Brain microvascular endothelial cell (primary cell): Measurements from ENCODE around the gene IMP3.
A peak's percentile ranks its signal among the peaks of the same experiment; 100 is the strongest.

Experiments used
- DNase-seq: peaks from one replicate; pipeline ENCODE4 v3.0.0-alpha.2; 2020
- H3K27ac ChIP-seq: fragments of 250-450 bp; sonication (Bioruptor Pico); 2 replicates; pipeline ENCODE4 v1.5.1; 2020; ENCODE audit warnings: mild to moderate bottlenecking, moderate library complexity
- H3K27me3 ChIP-seq: fragments of 250-450 bp; sonication (Bioruptor Pico); replicated peaks from 2 replicates; pipeline ENCODE4 v1.5.1; 2020; ENCODE audit warnings: mild to moderate bottlenecking
- H3K36me3 ChIP-seq: fragments of 250-450 bp; sonication (Bioruptor Pico); replicated peaks from 2 replicates; pipeline ENCODE4 v1.5.1; 2020; ENCODE audit warnings: mild to moderate bottlenecking
- H3K4me3 ChIP-seq: 2 replicates; pipeline ENCODE4 v1.5.1; 2011; ENCODE audit warnings: low read depth, mild to moderate bottlenecking, control low read depth, low read length, moderate library complexity
- CTCF ChIP-seq: IDR thresholded peaks from 2 replicates; pipeline ENCODE4 v1.5.1; 2011; ENCODE audit warnings: low read depth, mild to moderate bottlenecking, moderate library complexity, low read length, control low read depth, inconsistent platforms; ENCODE audit errors: missing control alignments
- in situ Hi-C: cut with HindIII; loops from 2 replicates; pipeline ENCODE4 v1.10.0; 2017; ENCODE audit warnings: low sequenced_read_pairs, low pct_ligation_motif_present

IMP3 gene

DNA sequence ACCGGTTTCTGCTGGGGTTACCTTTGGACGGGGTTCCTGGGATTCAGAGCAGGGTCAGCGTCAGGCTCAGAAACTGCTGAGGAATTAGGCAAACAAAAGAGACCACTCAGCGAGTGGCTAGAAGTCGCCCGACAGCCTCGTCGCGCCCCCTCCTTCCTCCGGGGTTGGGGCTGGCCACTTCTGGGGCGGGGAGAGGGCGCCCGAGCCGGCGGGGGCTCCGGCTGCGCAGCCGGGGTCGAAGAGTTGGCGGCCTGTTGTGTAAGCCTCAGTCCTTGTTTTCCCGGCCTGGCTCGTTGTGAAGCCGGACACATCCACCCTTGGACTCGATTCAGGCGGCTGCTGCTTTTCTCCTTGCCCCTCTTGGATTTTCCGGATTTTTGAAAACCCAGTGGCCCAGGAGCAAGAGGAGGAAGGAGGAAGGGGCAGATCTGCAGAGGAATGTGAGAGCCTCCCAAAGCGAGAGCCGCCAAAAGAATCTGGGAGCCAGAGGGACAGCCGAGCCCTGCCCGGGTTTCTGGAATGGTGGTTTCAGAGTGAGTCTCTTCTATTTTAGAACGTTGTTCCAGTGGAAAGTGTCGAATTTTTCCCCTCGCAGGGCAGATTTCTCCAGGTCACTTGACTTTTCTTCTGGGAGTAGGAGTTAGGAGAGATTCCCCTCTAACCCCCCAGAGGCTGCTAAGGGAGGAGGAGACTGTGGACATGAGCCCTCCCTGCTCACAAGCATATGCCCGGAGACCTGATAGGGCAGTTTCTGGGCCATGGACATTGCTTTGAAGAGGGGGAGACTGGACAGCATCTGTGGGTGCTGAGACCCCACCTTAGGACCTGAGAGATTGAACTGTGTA lies 8.4 kb upstream of the IMP3 start:
- no peak for DNase-seq
- Histone ChIP-seq H3K27ac (peak overlapping the region; percentile 96), H3K27me3 (no peaks in the 10 kb centered on the region), H3K4me3 (peak overlapping the region; percentile 85), H3K36me3 (peaks cover 17% of the 10 kb centered on the region)
- in situ Hi-C loops = no loop called here
- TF ChIP-seq CTCF = no peak

DNA sequence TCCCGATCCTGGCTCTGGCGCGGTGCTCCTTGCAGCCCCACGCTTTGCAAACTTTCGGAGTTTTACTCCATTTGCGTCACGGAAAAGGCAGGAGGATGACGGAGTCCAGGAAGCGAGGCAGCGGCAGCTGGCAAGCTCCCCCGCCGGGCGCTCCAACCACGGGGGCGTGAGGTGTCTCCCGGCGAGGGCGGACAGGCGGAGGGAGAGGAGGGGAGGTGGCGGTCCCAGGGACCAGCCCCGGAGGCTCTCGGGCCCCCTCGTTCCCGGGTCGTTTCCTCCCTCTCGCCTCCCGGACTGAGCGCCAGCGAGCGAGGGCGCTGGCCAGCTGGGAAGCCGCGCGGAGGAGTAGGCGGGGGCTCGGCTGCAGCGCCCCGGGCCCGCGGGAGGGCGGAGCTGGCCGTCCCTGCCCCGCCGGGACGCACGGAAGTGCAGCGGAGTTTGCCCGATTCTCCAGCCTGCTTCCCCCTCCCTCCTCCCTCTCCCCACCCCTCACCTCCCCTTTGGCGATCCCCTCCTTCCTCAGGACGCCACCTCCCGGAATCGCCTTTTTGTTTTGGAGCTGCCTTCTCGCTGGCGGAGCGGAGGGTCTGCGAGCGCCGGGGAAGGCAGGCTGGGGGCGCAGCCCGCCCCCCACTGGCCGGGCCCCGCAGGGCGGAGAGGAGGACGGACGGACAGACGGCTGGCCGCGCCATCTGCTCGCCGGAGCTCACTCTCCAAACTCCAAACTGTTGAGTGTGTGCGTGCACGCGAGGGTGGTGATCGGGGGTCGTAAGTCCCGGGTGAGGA lies 7.5 kb upstream of the IMP3 start, which contains the start of gene SNX33:
SNX33 (plus strand) TSS at position 543 of the 786 bp plus-strand sequence. CDS start 1,191 bp downstream, outside the sequence.
- Histone ChIP-seq H3K36me3 (peaks cover 17% of the 10 kb centered on the region), H3K27ac (peak within 1 kb of the TSS; percentile 96), H3K27me3 (no peaks in the 10 kb centered on the region), H3K4me3 (peak within 1 kb of the TSS; percentile 85)
- peak; percentile 54 for TF ChIP-seq CTCF
- in situ Hi-C loops = no loop called here
- DNase-seq = peak; percentile 75

- no peak for DNase-seq
- Histone ChIP-seq H3K4me3 (peak overlapping the region; percentile 85), H3K27me3 (no peaks in the 10 kb centered on the region), H3K36me3 (peaks cover 17% of the 10 kb centered on the region), H3K27ac (peak overlapping the region; percentile 96)
- TF ChIP-seq CTCF = no peak
- in situ Hi-C loops = no loop called here
Measured at GRCh38 chr15:75646944-75647364, 6.9 kb upstream of the IMP3 start.

DNA sequence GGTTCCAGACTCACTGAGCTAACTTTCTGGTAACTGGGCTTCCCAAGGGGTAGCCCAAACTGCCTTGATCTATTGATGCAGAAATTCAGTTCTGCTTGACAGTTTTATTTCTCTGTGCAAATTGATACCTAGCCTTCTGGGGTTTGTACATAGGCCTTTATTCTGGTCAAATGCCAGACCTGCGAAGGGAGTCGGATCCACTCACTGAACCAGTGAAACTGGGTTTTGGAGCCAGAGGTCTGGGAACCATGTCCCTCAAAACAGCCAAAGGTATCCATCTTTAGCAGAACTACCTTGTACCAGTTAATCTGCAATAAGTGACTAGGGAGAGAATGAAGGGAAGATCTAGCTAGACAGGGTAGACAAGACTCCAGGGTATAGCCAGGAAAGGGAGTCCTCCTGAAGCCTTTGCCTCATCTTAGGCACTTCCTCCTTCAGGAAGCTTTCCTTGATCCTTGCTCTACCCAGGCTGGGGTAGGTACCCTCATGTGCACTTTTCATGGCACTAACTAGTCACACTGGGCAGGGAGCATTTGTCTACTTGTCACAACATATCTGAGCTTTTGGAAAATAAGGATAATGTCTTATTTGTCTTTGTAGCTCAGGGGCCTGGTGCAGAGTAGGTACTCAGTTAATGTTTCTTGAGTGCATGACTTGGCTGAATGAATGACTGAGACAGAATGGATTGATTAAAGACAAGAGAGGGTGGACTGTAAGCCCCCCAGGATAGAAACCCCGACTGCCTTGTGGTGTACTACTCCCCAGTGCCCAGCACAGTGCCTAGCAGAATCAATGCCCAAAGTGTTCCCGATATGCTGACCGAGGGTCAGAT lies 6.3 kb upstream of the IMP3 start:
- in situ Hi-C loops = no loop called here
- H3K27ac ChIP-seq = peak overlapping the region; percentile 96
- H3K36me3 ChIP-seq = peaks cover 17% of the 10 kb centered on the region
- H3K4me3 ChIP-seq = peak overlapping the region; percentile 85
- DNase-seq = no peak
- no peak for TF ChIP-seq CTCF
- no peaks in the 10 kb centered on the region for H3K27me3 ChIP-seq

GRCh38 chr15:75644376-75644775 lies 4.4 kb upstream of the IMP3 start:
- Histone ChIP-seq H3K27me3 (no peaks in the 10 kb centered on the region), H3K27ac (no peak overlapping the region), H3K36me3 (no peaks in the 10 kb centered on the region), H3K4me3 (no peak overlapping the region)
- no peak for TF ChIP-seq CTCF
- DNase-seq = no peak
- in situ Hi-C loops = no loop called here
